ENCODE results near the gene TMTC2.

- TF ChIP-seq CTCF (IDR thresholded peaks at IDR 0.05; ENCODE audit: low read depth, low read length) (no peak), EZH2phosphoT487 (IDR thresholded peaks at IDR 0.05; ENCODE audit: low read depth) (no peak)
Observed at GRCh38 chr12:83067981-83068380, 381.3 kb downstream of the TMTC2 start.
